Stimulated activated memory B cell treated with anti-CD40 and anti-IgM and Interleukin-4, amounts not matched to agents 10 μg/mL and 1 μg/mL and 100 μg/mL, for 72 hours (primary cell): ENCODE measurements around the gene MAGEF1.

Experiments used
- ATAC-seq: fragments of 150-1000 bp; cut with Tn5 transposase; 2 replicates; pipeline ENCODE4 v1.10.0; 2021
- H3K27ac Mint-ChIP-seq: one replicate; pipeline ENCODE4 v1.8.0; 2022; ENCODE audit warnings: mild to moderate bottlenecking, mixed read lengths
- H3K27me3 Mint-ChIP-seq: one replicate; pipeline ENCODE4 v1.8.0; 2022; ENCODE audit warnings: mixed read lengths
- H3K36me3 Mint-ChIP-seq: one replicate; pipeline ENCODE4 v1.8.0; 2022; ENCODE audit warnings: mixed read lengths
- H3K4me1 Mint-ChIP-seq: one replicate; pipeline ENCODE4 v1.8.0; 2022; ENCODE audit warnings: mixed read lengths
- H3K4me3 Mint-ChIP-seq: one replicate; pipeline ENCODE4 v1.8.0; 2022; ENCODE audit warnings: mild to moderate bottlenecking, moderate library complexity, mixed read lengths
- H3K9me3 Mint-ChIP-seq: one replicate; pipeline ENCODE4 v1.8.0; 2022; ENCODE audit warnings: mixed read lengths

Gene MAGEF1

DNA sequence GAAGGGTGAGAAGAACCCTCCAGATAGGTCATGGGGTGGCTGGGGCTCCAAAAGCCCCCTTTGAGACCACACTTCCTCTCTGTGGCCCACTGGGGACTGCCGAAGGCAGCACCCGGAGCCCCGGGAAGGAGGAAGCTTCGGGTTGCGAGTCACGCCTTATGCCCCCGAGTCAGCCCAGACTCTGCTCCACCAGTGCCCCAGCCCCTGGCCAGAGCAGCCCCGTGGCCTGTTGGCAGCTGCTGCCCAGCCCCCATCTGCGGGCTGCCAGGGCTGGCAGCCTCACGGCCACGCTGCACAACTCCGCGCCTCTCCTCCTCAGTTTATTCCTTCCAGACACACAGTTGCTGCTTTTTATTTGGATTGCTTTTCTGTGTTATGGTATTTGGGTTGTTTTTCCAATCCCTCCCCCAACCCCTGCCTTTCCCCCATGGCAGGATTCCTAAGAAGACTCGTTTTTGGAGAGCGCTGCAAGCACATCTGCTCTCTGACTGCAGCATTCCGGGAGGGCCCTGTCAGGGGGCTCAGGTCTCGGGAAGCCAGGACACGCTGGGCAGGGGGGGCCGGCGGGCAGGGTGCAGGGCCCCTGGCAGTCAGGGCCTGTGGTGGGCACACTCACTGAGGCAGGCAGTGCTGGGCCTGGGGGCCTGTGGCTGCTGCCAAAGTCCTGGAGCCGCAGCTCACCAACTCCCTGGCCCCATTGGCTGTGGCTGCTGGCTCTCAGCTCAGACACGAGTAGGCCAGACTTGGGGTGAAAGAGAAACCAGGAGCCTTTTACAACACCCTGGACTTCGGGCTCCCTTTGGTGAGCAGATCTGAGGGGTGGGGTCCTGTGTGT, 20.2 kb downstream of the MAGEF1 start:
- H3K27me3 Mint-ChIP-seq = no peaks in the 10 kb centered on the region
- ATAC-seq = peak; percentile 77
- H3K4me3 Mint-ChIP-seq = no peak overlapping the region

DNA sequence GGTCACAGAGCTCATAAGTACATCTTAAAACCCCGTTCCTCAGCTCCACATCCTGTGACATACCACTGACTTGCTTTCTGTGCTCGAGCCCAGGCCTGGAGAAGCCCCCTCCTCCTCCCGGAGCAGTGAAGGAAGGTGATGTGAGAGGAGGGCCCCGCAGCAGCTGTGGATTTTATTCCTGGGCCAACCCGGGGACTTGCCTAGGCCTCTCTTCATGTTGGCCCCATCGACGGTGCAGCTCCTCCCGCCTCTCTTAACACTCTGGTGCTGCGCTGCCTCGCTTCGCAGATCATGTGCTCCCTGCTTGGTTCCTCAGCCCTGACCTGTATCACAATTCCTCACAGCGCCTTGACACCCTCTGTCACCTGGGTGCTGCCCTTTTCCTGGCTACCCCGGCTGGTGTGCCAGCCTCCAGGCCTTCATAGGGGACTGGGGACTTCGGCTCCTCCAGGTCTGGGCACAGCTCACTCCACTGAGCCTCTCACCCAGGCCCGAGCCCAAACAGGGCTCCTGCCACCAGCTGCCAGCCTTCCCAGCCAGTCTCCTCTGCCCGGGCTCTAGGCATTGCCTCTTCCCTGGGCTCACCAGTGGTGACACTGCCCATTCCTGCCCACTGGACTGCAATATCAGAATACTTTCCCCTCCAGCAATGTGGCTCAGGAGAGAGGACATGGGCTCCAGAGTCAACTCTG, 21.5 kb downstream of the MAGEF1 start:
- H3K27me3 Mint-ChIP-seq = no peaks in the 10 kb centered on the region
- ATAC-seq = peak; percentile 35
- no peak overlapping the region for H3K4me3 Mint-ChIP-seq
- peaks cover 47% of the 10 kb centered on the region for H3K4me1 Mint-ChIP-seq
- H3K27ac Mint-ChIP-seq = peak overlapping the region; percentile 58
- H3K36me3 Mint-ChIP-seq = no peaks in the 10 kb centered on the region
- H3K9me3 Mint-ChIP-seq = no peaks in the 10 kb centered on the region

More for the DNA sequence above, 20.2 kb downstream of the MAGEF1 start:
- Mint-ChIP-seq H3K27ac (peak overlapping the region; percentile 58), H3K36me3 (no peaks in the 10 kb centered on the region), H3K9me3 (no peaks in the 10 kb centered on the region), H3K4me1 (peaks cover 47% of the 10 kb centered on the region)

DNA sequence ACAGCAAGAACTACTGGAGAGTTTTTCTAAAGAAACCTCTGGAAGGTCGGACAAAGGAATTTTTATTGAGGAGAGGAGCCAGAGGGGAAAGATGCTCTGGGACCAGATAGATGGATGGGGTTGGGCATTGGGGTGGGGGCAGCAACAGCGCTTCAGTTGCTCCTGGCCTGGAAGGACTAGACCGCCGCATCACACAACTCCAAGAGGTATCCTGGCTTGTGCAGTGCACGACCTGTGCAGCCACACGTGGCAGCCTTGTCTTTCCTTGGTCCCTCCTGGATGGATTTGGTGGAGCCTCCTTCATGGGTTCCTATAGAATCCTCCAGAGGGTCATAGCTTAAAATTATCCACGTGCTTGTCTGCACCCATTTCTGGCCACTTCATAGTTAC, 23.0 kb downstream of the MAGEF1 start:
- H3K27me3 Mint-ChIP-seq = no peaks in the 10 kb centered on the region
- ATAC-seq = no peak
- H3K9me3 Mint-ChIP-seq = no peaks in the 10 kb centered on the region
- peaks cover 47% of the 10 kb centered on the region for H3K4me1 Mint-ChIP-seq
- no peak overlapping the region for H3K4me3 Mint-ChIP-seq
- H3K27ac Mint-ChIP-seq = no peak overlapping the region
- H3K36me3 Mint-ChIP-seq = no peaks in the 10 kb centered on the region

DNA sequence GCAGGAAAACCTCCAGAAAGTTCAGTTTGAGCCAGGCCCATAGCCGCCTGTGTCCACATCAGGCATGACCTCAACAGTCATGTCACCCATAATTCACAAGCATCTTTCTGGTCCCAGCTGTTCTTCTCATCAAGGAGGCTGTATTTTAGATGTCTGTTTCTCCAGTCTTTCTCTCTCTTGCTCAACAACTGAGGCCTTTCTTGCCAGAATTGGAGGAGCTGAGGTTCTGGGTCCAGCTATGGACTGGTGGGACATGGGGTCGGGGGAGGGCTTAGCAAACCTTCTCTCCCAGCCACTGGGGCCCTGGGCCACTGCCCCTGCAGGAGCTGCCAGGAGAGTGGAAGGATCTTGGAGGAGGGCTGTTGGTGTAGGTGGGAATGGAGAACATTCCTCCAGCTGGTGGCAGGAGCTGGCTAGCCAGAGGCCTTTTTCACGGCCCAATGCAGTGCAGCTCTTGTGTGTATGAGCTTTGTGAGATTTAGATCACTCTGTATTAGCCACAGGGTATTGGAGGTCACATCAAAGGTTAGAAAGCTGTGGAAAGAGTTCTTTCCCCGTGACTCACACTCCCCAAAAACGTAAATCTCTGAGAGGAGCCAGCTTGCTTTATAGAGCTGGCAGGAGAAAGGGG, 23.5 kb downstream of the MAGEF1 start:
- H3K9me3 Mint-ChIP-seq = no peaks in the 10 kb centered on the region
- peaks cover 47% of the 10 kb centered on the region for H3K4me1 Mint-ChIP-seq
- H3K36me3 Mint-ChIP-seq = no peaks in the 10 kb centered on the region
- no peaks in the 10 kb centered on the region for H3K27me3 Mint-ChIP-seq
- no peak overlapping the region for H3K27ac Mint-ChIP-seq
- H3K4me3 Mint-ChIP-seq = no peak overlapping the region
- no peak for ATAC-seq

DNA sequence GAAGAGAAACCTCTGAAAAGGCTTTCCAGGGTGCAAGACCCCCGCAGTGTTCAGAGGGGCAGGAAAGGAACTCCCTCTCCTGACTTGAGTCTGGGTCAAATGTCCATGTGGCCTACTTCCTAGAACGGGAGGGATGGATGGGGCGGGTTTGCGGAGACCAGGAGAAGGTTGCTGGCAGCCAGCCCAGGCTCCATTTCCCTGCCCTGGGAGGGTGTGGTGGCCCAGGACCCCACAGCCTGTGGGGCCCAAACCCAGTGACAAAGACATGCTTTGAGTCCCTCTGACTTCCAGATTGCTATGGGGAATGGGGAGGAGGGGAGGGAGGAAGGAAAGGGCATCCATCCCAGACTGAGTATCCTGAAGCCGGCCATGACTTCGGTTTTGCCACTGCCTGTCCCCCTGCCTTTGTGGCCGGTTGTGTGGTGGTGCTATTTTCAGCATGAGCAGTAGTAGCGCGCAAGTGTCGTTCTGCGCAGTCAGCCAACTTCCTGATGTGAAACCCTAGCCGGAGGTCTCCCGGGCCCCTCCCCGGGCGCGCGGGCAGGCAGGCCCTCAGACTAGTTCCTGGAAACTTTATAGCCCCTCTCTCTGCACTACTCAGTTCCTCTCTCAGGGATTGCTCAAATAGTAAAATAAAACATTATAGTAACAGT, 24.4 kb downstream of the MAGEF1 start:
- Mint-ChIP-seq H3K27ac (no peak overlapping the region), H3K4me1 (peaks cover 44% of the 10 kb centered on the region)
- peak; percentile 63 for ATAC-seq

DNA sequence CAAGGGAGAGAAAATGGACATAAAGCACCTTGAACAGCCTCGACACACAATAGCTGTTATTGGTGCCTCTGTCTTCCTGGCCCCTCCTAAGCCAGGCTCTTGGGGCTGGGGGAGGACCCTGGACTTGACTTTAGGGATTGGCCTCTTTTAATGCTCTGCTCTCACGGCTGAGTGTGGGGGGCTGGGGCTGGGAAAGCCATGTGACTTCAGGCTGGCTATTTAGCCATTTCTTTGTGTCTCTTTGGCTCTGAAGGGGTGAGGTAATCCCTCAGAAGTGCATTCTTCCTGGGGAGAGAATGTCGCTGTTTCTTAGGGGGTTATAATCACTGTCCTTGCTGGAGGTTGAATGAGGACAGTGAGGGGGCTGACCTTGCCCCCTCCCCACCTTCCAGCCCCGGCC, 26.2 kb downstream of the MAGEF1 start:
- H3K4me3 Mint-ChIP-seq = no peak overlapping the region
- H3K9me3 Mint-ChIP-seq = no peaks in the 10 kb centered on the region
- H3K36me3 Mint-ChIP-seq = no peaks in the 10 kb centered on the region
- no peaks in the 10 kb centered on the region for H3K27me3 Mint-ChIP-seq
- H3K4me1 Mint-ChIP-seq = peaks cover 25% of the 10 kb centered on the region
- H3K27ac Mint-ChIP-seq = no peak overlapping the region
- no peak for ATAC-seq

More for the DNA sequence above, 24.4 kb downstream of the MAGEF1 start:
- H3K36me3 Mint-ChIP-seq = no peaks in the 10 kb centered on the region
- H3K27me3 Mint-ChIP-seq = no peaks in the 10 kb centered on the region
- no peak overlapping the region for H3K4me3 Mint-ChIP-seq
- H3K9me3 Mint-ChIP-seq = no peaks in the 10 kb centered on the region

DNA sequence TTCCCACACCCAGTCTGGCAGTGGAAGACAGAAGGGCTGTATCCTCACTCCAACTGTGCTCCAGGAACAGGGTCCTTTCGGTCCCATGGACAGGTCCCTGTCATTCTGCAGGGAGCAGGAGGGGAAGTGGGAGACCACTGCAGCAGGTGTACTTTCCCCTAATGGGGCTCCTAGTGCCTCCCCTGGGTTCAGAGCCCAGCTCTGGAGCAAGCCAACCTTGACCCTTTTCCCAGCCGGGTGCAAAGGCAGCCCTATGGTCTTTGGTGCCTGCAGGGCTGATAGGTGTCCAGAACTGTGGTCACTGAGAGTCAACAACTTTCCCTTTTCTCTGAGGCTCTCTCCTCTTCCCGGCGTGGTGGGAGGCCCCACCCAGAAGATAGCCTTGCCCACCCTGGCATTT, 26.8 kb downstream of the MAGEF1 start:
- no peak overlapping the region for H3K4me3 Mint-ChIP-seq
- H3K27ac Mint-ChIP-seq = no peak overlapping the region
- no peaks in the 10 kb centered on the region for H3K36me3 Mint-ChIP-seq
- no peaks in the 10 kb centered on the region for H3K9me3 Mint-ChIP-seq
- H3K4me1 Mint-ChIP-seq = peaks cover 20% of the 10 kb centered on the region
- H3K27me3 Mint-ChIP-seq = no peaks in the 10 kb centered on the region
- no peak for ATAC-seq

DNA sequence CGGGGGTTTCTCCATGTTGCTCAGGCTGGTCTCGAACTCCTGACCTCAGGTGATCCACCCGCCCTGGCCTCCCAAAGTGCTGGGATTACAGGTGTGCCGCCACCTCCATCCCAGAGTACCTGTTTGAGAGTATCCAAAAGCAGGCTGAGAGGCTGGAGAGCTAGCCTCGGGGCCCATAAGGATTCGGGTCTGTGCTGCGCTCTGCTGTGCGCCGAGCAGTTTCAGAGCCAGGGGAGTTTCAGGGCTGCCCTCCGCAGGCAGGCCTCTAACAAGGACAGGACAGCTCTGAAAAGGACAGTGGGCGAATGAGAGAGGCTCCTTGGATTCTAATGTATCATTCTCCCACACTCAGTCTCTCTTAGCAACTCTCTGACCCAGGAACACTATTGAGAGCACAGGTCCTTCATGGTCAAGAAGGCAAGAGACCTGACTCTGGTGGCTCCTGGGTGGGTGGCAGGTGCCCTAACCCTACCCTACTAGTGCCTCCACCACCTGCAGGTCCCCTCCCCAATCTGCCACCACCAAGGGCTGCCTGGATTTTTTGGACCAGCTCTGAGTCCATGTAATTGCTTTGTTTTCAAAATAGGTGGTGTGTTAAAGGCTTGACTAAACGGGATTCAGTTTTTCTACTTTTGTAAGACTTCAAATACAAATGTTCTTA, 27.8 kb downstream of the MAGEF1 start:
- Mint-ChIP-seq H3K9me3 (no peaks in the 10 kb centered on the region), H3K4me3 (no peak overlapping the region), H3K27ac (no peak overlapping the region), H3K36me3 (no peaks in the 10 kb centered on the region), H3K27me3 (no peaks in the 10 kb centered on the region), H3K4me1 (peaks cover 23% of the 10 kb centered on the region)
- no peak for ATAC-seq

DNA sequence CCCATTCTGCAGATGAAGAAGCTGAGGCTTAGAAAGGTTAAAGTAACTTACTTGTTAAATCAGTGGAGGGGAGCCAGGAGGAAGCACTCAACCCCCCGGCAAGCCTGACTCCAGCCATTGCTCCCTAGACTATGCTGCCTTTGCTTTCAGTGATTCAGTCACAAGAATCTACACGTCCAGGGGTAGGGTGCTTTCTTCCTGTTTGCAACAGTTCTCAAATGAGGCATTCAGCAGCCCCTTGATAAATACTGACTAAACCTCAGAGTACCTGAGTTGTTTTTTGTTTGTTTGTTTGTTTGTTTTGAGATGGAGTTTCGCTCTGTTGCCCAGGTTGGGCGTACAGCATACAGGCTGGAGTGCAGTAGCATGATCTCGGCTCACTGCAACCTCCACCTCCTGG, 28.6 kb downstream of the MAGEF1 start:
- H3K9me3 Mint-ChIP-seq = no peaks in the 10 kb centered on the region
- peaks cover 26% of the 10 kb centered on the region for H3K4me1 Mint-ChIP-seq
- no peaks in the 10 kb centered on the region for H3K36me3 Mint-ChIP-seq
- no peak overlapping the region for H3K27ac Mint-ChIP-seq
- no peak for ATAC-seq
- no peak overlapping the region for H3K4me3 Mint-ChIP-seq
- H3K27me3 Mint-ChIP-seq = no peaks in the 10 kb centered on the region

DNA sequence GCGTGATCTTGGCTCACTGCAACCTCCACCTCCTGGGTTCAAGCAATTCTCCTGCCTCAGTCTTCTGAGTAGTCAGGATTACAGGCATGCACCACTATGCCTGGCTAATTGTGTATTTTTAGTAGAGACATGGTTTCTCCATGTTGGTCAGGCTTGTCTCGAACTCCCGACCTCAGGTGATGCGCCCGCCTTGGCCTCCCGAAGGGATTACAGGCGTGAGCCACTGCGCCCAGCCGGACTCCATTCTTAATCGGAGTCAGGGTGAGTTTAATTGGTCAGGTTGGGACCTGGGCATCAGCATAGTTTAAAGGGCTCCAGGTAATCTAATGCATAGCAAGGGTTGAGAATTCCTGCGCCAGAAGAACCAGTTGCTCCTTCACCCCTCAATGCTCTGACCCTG, 29.2 kb downstream of the MAGEF1 start:
- Mint-ChIP-seq H3K9me3 (no peaks in the 10 kb centered on the region), H3K4me3 (no peak overlapping the region), H3K4me1 (peaks cover 26% of the 10 kb centered on the region), H3K36me3 (no peaks in the 10 kb centered on the region), H3K27me3 (no peaks in the 10 kb centered on the region), H3K27ac (no peak overlapping the region)
- ATAC-seq = no peak

DNA sequence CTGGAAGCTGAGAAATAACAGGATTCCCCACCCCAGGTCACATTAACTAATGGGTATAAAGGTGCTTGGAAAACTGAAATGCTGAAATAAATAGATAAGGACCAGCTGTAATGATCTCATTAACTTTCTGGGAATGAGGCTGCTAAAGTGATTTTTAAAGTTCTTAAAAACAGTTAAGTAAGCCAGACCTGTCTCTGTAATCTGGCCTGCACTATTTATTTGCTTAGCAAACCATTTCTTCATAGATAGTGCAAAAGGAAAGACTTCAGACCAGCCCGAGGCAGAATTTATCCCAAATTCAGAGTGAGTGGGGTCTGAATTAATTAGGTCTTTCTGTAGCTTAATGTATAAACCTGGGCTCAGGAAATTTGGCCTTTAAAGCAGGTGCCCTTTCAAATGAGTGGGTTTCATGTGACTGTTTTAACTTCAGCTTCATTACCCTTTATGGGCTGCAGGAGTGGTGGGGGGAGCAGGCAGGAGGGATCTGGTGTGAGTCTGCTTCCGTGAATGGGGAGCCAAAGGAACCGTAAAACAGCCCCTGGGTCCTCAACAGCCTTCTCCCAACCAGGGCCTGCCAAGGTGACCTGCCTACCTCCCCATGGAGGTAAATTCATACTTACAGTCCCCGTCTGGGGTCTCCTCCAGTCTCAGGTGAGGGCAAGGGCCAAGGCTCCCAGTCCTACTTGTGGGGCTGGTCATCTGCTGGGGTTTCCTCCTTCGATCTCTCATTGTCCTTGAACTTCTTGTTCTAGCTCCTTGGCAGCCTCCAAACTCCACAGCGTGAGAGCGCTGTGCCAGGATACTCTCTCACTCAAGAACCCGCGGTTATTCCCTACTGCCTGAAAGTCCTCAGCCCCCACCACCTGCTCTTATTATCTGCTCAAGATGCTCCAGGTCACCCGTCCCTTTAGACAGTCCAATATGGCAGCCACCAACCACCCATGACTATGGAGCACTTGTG, 31.2 kb downstream of the MAGEF1 start:
- Mint-ChIP-seq H3K4me3 (no peak overlapping the region), H3K27ac (no peak overlapping the region), H3K36me3 (no peaks in the 10 kb centered on the region), H3K4me1 (peaks cover 32% of the 10 kb centered on the region), H3K9me3 (no peaks in the 10 kb centered on the region), H3K27me3 (no peaks in the 10 kb centered on the region)
- ATAC-seq = no peak

DNA sequence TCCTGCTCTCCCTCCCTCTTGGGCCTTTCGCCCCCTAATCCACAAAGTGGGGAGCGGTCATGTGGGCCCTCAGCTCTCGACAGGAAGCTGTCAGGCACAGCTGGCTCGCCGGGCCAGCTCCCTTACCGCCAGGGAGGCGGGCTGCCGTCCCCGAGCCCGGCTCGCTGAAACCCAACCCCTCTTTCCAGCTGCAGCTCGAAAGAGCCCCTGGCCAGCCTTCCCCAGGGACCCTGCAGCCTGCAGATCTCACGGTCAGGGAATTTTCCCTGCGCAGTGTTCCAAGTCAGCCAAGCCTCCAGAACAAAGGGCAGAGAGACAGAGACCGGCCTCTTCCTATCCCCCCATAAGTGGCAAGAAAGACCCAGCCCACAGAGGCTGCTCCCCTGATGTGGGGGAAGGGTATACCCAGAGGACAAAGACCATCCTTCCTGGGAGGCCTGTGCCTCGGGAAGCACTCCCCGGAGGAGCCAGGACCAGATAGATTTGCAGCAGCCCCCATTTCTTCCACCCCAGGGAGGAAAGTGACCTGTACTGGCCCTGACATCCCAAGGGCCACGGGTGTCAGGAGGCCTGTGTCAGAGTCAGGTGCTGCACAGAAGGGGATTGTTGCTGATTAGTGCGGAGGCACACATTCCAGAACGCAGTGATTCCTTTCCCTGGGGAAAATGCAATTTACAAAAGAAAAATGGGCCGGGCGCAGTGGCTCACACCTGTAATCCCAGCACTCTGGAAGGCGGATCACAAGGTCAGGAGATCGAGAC, 32.6 kb downstream of the MAGEF1 start:
- H3K4me3 Mint-ChIP-seq = no peak overlapping the region
- no peaks in the 10 kb centered on the region for H3K27me3 Mint-ChIP-seq
- peaks cover 32% of the 10 kb centered on the region for H3K4me1 Mint-ChIP-seq
- H3K27ac Mint-ChIP-seq = no peak overlapping the region
- no peak for ATAC-seq
- no peaks in the 10 kb centered on the region for H3K9me3 Mint-ChIP-seq
- H3K36me3 Mint-ChIP-seq = no peaks in the 10 kb centered on the region

DNA sequence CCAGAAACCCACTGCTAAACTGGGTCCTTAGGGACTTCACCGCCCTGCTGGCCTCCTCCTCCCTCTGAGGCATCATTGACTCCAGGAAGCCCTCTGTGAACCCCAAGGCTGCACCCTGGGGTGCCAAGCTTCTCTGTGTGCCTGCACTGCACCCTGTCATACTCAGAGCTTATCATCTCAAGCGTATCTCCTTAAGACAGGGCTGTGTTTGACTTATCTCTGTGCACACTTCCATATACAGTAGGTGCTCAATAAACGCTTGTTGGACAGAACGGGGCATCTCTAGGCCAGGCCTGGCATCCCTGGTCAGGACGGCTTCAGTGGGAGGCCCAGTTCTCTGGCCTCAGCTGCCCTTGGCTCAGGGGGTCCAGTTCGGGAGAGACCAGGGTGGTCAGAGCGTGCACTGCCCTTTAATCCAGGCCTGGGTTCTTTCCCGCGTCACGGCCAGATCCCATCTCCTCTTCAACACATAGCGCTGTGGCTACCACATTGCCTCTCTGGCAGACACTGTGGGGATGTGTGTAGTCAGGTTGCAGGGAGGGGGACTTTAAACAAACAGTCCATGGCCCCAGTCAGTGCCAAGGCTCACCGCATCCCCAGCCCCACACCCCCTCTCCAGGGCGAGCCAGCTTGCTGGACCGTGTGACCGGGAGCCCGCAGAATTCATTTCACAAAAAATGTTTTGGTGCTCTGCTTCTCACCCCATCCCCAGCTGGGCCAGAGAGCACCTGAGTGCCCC, 33.4 kb downstream of the MAGEF1 start:
- H3K4me3 Mint-ChIP-seq = no peak overlapping the region
- H3K27ac Mint-ChIP-seq = peak overlapping the region; percentile 17
- H3K4me1 Mint-ChIP-seq = peaks cover 32% of the 10 kb centered on the region
- H3K36me3 Mint-ChIP-seq = no peaks in the 10 kb centered on the region
- ATAC-seq = no peak
- no peaks in the 10 kb centered on the region for H3K9me3 Mint-ChIP-seq
- no peaks in the 10 kb centered on the region for H3K27me3 Mint-ChIP-seq
